HG03571 (cell line): ENCODE results near the gene LGI2.

Source experiments
- ATAC-seq: cut with Tn5 transposase; IDR thresholded peaks from one replicate; pipeline ENCODE4 v1.9.1; 2021; ENCODE audit not compliant: unreplicated experiment

Gene LGI2

GRCh38 chr4:24999392-25000089 lies 31.2 kb downstream of the LGI2 start:
- no peak for ATAC-seq

- no peak for ATAC-seq
Measured at GRCh38 chr4:24995346-24995919, 35.3 kb downstream of the LGI2 start.

DNA sequence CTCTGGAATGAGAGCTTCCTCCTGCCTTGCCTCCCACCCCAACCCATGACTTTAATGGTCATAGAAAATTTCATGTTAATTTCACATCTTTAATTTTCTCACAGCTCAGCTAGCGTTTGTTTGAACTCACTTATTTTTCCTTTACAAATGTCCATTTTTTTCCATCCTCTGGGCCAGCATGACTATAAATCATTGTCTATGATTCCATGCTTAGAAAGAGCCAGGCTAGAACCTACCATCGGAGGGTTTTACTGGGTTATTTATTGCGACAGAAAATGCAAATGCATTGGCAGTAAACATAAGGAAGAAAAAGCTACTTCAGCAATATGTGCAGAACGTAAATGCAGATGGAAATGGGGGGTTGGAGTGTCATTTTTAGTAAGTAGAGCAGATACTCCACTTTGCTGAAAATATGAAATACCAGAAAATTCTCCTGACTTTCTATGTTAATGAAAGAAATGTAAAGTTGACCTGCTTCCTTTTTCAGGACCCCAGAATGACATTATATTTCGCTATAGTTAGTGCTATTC lies 37.1 kb downstream of the LGI2 start:
- no peak for ATAC-seq

DNA sequence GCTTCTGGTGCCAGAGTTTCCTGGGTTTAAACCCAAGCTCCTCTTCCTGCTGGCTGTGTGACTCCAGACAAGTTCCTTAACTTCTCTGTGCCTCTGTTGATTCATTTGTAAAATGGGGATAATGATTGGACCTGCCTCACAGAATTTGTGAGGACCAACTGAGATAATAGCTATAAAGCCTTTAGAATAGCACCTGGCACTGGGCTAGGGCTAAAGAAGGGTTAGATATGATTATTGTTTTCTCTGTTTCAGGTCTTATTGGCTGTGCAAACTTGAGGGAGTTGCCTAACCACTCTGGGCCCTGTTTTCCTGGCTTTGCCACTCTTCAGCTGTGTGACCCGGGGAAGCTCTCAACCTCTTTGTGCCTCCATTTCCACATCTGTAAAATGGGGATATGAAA lies 37.8 kb downstream of the LGI2 start:
- ATAC-seq = no peak

DNA sequence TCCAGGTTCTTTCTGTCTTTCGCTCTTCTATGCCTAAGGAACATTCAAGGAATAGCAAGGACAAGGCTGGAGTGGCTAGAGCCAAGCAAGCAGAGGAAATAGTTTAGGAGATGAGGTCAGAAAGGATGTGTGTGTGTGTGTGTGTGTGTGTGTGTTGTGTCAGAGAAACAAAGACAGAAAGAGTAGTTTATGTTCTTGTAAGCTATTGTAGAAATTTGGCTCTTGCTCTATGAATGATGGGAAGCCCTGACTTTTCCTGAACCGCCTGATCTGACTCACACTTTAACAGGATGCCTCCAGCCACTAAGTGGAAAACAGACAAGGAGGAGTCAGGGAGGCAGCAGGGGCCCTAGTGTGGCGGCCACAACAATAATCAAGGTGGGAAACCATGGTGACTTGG lies 39.7 kb downstream of the LGI2 start:
- no peak for ATAC-seq

DNA sequence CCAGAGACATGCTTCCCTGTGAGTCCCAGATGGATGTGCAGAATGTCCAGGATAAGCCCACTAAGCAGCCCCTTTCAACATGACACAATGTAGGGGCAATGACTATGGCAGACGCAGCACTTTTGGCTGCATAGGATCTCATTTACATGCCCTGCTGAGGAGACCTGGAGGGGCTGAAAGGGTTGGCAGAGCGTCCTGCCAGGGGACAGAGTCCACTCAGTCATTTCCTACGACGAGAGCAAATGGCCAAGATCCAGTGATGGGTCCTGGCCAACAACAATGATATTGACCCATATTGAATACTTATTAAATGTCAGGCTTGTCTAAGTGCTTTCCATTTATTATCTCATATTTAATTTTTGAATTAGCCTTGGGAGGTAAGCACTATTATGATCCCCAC lies 41.4 kb downstream of the LGI2 start:
- ATAC-seq = no peak

GRCh38 chr4:24988776-24989175 lies 42.0 kb downstream of the LGI2 start:
- no peak for ATAC-seq

GRCh38 chr4:24984602-24985532 lies 45.9 kb downstream of the LGI2 start:
- no peak for ATAC-seq

DNA sequence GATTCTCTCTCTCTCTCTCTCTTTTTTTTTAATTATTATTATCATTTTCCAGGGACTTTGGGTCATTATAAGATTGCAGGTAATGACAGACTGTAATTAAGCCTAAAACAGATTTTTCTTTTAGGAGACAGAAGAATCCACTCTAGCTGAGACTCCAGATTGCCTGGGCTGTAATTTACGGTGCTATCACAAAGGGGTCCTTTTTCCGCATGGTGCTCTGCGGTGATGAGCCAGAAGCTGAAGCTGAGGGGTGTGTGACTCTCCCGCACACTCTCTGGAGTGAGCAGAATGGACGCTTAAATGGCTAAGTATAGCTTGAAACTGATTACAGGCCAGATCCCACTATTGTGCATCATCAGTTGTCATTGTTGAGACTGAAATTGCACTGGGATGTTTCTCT lies 50.0 kb downstream of the LGI2 start:
- no peak for ATAC-seq

DNA sequence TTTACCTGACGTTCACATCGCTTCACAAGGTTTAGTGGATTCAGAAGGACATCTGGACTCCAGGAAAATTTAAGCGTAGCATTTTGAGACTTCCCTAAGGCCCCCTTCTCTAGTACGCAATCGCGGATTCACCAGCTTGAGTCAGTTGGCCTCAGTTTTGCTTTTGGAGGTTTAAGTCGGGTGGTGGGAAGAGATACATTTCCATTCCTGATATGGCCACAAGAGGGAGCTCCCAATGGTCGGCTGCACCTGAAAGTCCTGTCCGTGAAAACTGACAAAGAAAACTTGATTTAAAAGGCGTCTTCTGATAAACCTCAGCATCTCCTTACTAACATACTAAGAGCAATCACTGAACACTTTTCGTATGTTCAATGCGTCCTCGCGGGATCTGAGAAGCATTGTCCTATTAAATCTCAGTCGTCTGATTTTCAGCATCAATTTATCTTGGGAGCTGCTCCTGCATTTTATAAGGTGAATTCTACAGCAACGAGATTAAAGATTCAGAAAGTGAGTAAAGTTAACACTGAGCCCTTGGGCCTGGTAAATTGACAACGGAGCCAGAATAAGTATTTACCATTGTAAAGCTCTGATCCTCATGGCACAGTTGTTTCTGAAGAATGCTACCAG lies 50.6 kb downstream of the LGI2 start:
- ATAC-seq = no peak

DNA sequence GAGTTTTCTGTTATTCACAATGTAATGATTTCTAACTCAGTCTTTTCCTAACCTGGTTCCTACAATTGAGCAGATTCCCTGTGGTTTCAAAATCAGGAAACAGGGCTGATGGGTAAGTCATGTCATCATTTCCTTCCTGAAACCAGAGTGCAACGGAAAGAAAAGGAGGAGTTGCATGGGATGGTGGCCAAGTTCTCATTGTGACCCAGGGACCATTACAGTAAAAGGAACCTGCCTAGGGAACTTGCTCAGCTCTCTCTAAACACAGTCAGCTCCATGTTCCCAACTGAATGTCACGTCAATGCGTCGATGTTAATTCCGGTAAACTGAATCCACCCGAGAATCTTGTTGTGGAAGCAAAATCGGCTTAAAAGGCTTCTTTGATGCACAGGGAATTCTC lies 51.2 kb downstream of the LGI2 start:
- ATAC-seq = no peak

DNA sequence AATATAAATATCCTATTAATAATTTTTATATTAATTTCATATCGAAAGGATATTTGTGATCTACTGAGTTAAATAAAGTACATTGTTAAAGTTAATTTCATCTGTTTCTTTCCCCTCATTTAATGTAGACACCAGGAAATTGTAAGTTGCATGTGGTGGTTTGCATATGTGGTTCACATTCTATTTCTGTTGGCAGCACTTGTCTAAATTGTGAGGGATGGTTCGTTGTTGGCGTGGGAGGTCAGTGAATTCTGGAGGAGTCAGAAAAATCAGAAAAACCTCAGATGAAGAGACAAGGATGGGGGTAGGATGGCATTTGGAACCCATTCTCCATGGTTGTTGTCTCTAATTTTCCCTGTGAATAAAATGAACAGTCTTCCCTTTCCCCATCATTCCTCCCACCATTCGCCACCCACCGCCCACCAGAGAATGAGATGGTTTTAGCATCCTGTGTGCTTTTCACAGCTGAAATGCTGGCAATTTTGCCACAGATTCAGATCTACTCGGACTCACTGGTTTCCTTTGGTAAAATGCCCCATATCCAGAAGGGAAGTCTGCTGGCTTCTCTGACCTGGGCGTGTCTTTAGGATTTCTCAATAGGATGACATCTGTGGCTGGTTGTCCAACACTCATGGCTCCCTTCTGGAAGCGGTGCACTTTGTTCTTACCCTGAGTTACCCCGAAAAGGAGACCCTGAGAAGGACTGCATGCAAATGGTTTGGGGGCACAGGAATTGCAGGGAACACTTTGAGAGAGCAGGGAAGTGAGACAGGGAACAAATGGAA lies 52.3 kb downstream of the LGI2 start:
- ATAC-seq = no peak

- ATAC-seq = no peak
Measured at GRCh38 chr4:24975510-24975909, 55.2 kb downstream of the LGI2 start.

DNA sequence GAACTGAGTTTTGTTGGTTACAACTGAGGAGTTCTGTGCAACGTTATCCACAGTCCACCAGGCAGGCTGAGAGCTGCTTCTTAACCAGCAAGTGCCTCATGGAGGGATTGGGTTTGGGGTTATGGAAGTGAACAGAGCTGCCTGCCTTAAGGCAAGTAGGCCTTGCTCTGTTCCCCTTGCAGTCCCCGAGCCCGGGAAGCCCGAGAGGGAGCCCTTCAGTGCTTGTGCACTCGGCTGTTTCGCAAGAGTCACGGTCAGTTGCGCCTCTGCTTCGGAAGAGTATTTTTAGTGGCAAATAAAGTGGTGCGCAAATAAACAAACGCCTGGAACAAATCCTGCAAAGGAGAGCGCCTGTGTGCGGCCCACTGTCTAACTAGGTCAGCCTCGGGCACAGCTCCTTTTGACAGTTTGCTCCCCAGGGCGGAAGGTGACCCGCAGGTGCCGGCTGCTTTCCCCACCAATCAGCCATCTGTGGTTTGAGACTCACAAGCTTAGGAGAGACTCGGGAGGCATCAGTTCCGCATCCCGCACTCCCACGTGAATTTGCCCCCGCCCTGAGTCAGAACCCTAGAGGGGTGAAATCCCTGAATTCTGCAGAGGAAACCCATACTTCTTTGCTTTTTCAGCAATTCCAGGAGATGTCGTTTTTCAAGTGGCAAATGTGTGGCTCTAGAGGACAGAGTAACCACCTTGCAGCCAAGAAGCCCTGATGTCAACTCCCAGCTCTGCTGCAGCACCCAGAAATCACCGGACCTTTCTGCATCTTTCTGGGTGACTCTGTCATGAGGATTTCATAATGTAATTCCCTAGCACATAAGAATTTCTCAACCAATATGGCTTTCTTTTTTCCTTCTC lies 56.8 kb downstream of the LGI2 start:
- no peak for ATAC-seq

DNA sequence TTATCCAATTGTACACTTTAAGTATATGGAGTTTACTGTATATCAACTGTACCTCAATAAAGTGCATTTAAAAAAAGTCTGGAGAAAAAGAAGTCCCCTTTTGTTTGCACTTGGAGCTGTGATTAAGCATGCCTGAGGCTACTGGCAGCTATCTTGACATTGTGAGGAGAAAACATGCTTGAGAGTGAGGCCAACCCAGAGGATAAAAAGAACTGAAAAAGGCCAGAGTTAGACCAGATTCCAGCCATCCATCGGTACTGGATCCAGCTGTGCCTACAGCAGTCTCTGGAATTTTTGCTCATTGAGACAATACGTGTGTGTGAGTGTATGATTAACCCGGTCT lies 57.4 kb downstream of the LGI2 start:
- no peak for ATAC-seq

- ATAC-seq = no peak
Measured at GRCh38 chr4:24971192-24971591, 59.6 kb downstream of the LGI2 start.

- no peak for ATAC-seq
Measured at GRCh38 chr4:24970635-24971034, 60.1 kb downstream of the LGI2 start.

DNA sequence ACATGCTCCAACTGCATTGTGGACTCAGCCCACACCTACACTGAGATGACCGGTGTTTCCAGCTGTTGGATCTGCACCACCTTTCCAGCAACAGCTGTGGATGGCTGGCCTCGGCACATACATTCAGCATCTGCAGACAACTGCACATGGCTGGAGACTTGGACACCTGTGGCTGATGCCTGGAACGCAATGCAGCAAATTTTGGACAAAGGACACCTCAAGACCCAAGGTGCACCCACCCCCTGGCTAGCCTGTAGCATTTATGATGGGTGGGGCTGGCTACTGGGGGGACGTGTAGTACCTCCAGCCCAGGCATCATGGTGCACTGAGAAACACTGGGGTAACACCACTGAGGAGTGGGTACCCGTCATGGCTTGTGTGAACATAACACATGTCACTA lies 60.6 kb downstream of the LGI2 start:
- ATAC-seq = no peak

- no peak for ATAC-seq
Measured at GRCh38 chr4:24969486-24969885, 61.3 kb downstream of the LGI2 start.

GRCh38 chr4:24968992-24969391 lies 61.8 kb downstream of the LGI2 start:
- no peak for ATAC-seq
